SK-N-SH treated with all-trans-retinoic acid at 6 μM for 48 hours (cell line): Measurements from ENCODE around the gene ERRFI1.

ENCODE experiments used
- GLIS3 ChIP-seq: fragments of 250-450 bp; sonication (Bioruptor Pico); IDR thresholded peaks from 2 replicates; pipeline ENCODE4 v1.5.0; 2020; ENCODE audit warnings: mild to moderate bottlenecking, moderate library complexity
- RARB ChIP-seq: fragments of 250-450 bp; sonication (Bioruptor Pico); IDR thresholded peaks from 2 replicates; pipeline ENCODE4 v1.8.0; 2021; ENCODE audit warnings: mild to moderate bottlenecking, moderate library complexity
- TSHZ2 ChIP-seq: fragments of 250-450 bp; sonication (Bioruptor Pico); IDR thresholded peaks from 2 replicates; pipeline ENCODE4 v1.5.0; 2020; ENCODE audit warnings: mild to moderate bottlenecking, moderate library complexity
- ZC3H10 ChIP-seq: fragments of 250-450 bp; sonication (Bioruptor Pico); IDR thresholded peaks from 2 replicates; pipeline ENCODE4 v1.5.1; 2021; ENCODE audit warnings: mild to moderate bottlenecking, moderate library complexity
- ZNF70 ChIP-seq: fragments of 450-650 bp; formaldehyde crosslinking; IDR thresholded peaks from 2 replicates; pipeline ENCODE4 v1.5.0; 2020; ENCODE audit warnings: mild to moderate bottlenecking, moderate library complexity

- TF ChIP-seq RARB (CRISPR knock-in tag) (no peak), GLIS3 (CRISPR knock-in tag) (no peak), ZNF70 (CRISPR knock-in tag) (no peak), ZC3H10 (CRISPR knock-in tag) (no peak), TSHZ2 (no peak)
These were observed 61.6 kb downstream of the ERRFI1 start for GRCh38 chr1:7964476-7964875.
